ENCODE measurements around the gene MEP1A.
"Not testable (repeated sequence)": the region's sequence is repeated elsewhere in the genome, so short reads cannot be mapped to it uniquely, and the experiment has no call there.

The MEP1A gene, protein sequence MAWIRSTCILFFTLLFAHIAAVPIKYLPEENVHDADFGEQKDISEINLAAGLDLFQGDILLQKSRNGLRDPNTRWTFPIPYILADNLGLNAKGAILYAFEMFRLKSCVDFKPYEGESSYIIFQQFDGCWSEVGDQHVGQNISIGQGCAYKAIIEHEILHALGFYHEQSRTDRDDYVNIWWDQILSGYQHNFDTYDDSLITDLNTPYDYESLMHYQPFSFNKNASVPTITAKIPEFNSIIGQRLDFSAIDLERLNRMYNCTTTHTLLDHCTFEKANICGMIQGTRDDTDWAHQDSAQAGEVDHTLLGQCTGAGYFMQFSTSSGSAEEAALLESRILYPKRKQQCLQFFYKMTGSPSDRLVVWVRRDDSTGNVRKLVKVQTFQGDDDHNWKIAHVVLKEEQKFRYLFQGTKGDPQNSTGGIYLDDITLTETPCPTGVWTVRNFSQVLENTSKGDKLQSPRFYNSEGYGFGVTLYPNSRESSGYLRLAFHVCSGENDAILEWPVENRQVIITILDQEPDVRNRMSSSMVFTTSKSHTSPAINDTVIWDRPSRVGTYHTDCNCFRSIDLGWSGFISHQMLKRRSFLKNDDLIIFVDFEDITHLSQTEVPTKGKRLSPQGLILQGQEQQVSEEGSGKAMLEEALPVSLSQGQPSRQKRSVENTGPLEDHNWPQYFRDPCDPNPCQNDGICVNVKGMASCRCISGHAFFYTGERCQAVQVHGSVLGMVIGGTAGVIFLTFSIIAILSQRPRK

GRCh38 chr6:46793138-46793537 lies at the start of gene MEP1A:
Gene MEP1A, plus strand, starts transcription at chr6:46793389. Its CDS starts 10 bp downstream, at chr6:46793399.
- Histone ChIP-seq H3K27me3 (replicated peaks) (no peaks in the 10 kb centered on the region), H3K27ac (no peak within 1 kb of the TSS), H3K36me3 (replicated peaks) (no peaks in the 10 kb centered on the region), H3K4me3 (ENCODE audit: low read depth, low read length) (no peak within 1 kb of the TSS)
- DNase-seq: no peak
- TF ChIP-seq, protein P1, sequence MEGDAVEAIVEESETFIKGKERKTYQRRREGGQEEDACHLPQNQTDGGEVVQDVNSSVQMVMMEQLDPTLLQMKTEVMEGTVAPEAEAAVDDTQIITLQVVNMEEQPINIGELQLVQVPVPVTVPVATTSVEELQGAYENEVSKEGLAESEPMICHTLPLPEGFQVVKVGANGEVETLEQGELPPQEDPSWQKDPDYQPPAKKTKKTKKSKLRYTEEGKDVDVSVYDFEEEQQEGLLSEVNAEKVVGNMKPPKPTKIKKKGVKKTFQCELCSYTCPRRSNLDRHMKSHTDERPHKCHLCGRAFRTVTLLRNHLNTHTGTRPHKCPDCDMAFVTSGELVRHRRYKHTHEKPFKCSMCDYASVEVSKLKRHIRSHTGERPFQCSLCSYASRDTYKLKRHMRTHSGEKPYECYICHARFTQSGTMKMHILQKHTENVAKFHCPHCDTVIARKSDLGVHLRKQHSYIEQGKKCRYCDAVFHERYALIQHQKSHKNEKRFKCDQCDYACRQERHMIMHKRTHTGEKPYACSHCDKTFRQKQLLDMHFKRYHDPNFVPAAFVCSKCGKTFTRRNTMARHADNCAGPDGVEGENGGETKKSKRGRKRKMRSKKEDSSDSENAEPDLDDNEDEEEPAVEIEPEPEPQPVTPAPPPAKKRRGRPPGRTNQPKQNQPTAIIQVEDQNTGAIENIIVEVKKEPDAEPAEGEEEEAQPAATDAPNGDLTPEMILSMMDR (IDR thresholded peaks at IDR 0.05; ENCODE audit: low read depth, low read length, missing control alignments): no peak
- in situ Hi-C loops (cut with HindIII; ENCODE audit: low pct_ligation_motif_present, low sequenced_read_pairs): no loop called here

DNA sequence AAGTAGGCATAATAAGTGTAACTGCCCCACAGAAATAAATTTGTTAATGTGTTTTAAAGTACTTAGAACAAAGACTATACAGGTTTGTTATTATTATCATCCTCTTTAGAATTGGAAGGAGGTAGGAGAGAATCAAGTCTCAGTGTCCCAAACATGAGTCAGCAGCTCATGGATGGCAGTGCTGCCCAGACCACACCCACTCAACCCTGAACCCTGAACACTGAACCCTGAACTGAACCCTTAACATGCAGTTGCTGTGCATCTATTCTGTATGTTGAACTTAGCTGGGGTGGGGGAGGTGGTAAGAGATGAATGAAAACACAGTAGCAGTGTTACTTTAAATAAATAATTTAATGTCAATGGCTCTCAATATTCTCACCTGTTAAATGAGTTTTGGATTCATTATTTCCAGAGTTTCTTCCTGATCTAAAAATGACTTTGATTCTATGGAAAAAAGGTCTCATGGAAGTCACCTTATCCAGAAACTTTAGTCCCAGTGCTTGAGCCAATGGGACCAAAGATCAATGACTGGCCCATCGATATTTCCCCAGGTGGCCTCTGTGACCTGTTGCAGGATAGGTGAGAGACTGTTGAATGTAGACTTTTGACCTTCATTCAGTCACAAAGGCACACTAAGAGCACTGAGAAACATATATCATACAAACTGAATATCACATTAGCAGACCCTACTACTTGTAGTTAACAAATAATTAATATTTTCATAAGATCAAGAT lies 49.6 kb upstream of the MEP1A start:
- no peaks in the 10 kb centered on the region for H3K36me3 ChIP-seq (replicated peaks)
- TF ChIP-seq, protein P1 (IDR thresholded peaks at IDR 0.05; ENCODE audit: low read depth, low read length, missing control alignments): no peak
- H3K27ac ChIP-seq: no peak overlapping the region
- no peak for DNase-seq
- H3K4me3 ChIP-seq (ENCODE audit: low read depth, low read length): no peak overlapping the region
- no peaks in the 10 kb centered on the region for H3K27me3 ChIP-seq (replicated peaks)
- in situ Hi-C loops (cut with HindIII; ENCODE audit: low pct_ligation_motif_present, low sequenced_read_pairs): no loop called here

- DNase-seq; H3K27ac ChIP-seq; H3K27me3 ChIP-seq (replicated peaks); H3K36me3 ChIP-seq (replicated peaks); in situ Hi-C loops (cut with HindIII; ENCODE audit: low pct_ligation_motif_present, low sequenced_read_pairs); H3K4me3 ChIP-seq (ENCODE audit: low read depth, low read length): not testable (repeated sequence)
Measured at GRCh38 chr6:46744159-46744725, 48.9 kb upstream of the MEP1A start.

GRCh38 chr6:46745973-46746372 lies 47.2 kb upstream of the MEP1A start:
- DNase-seq: no peak
- H3K27ac ChIP-seq: no peak overlapping the region
- TF ChIP-seq, protein P1 (IDR thresholded peaks at IDR 0.05; ENCODE audit: low read depth, low read length, missing control alignments): no peak
- no peaks in the 10 kb centered on the region for H3K36me3 ChIP-seq (replicated peaks)
- H3K27me3 ChIP-seq (replicated peaks): no peaks in the 10 kb centered on the region
- H3K4me3 ChIP-seq (ENCODE audit: low read depth, low read length): no peak overlapping the region
- in situ Hi-C loops (cut with HindIII; ENCODE audit: low pct_ligation_motif_present, low sequenced_read_pairs): no loop called here

- TF ChIP-seq, protein P1 (IDR thresholded peaks at IDR 0.05; ENCODE audit: low read depth, low read length, missing control alignments): no peak
- in situ Hi-C loops (cut with HindIII; ENCODE audit: low pct_ligation_motif_present, low sequenced_read_pairs): no loop called here
- H3K27ac ChIP-seq: no peak within 1 kb of the TSS
- no peaks in the 10 kb centered on the region for H3K27me3 ChIP-seq (replicated peaks)
- H3K4me3 ChIP-seq (ENCODE audit: low read depth, low read length): no peak within 1 kb of the TSS
- no peak for DNase-seq
- no peaks in the 10 kb centered on the region for H3K36me3 ChIP-seq (replicated peaks)
Measured at GRCh38 chr6:46746696-46747095, 46.5 kb upstream of the MEP1A start, which contains the start of gene ANKRD66. Gene ANKRD66, plus strand, starts transcription at chr6:46746933. Its CDS starts 5,016 bp downstream, at chr6:46751949.
